Stomach (tissue), 4 donors: Measurements from ENCODE around the gene KCNJ15.

Experiments
- POLR2A ChIP-seq, 4 donors: fragments of 450-650 bp; IDR thresholded peaks; one replicate each; pipeline ENCODE4 v1.6.1; 2016; ENCODE audit warnings: antibody characterized with exemption in 4 of 4, control low read depth in 2 of 4, mild to moderate bottlenecking in 1 of 4, moderate library complexity in 1 of 4
- POLR2AphosphoS5 ChIP-seq, 3 donors: sonication (generic); formaldehyde crosslinking; IDR thresholded peaks; one replicate each; pipeline ENCODE4 v1.6.1; 2016; ENCODE audit warnings: antibody characterized with exemption in 3 of 3
- TF ChIP-seq, protein P1 (sequence below), 7 experiments: fragments of 450-650 bp in 4 of 7; fragments of 200-600 bp in 3 of 7; sonication (generic) in 3 of 7; IDR thresholded peaks; one replicate each; pipeline ENCODE4 v1.5.1; 2016 to 2019; ENCODE audit warnings: antibody characterized with exemption in 7 of 7, control low read depth in 2 of 7, mild to moderate bottlenecking in 1 of 7

DNA sequence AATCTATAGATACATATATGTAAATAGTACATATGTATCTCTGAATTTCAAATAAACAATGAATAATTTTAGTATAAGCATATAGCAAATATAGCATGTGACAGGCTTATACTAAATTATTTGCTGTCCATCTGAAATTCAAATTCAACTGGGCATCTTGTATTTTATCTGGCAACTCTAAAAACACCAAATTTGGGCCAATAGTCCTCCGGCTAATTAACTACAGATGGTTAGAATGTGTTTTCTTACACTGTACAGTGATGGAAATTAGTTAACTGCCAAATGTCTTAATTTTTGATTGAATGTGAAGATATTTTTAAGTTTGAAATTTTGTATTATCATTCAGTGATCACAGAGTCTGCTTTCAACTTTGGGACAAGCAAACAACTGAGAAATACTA, 30.7 kb downstream of the KCNJ15 start:
- TF ChIP-seq POLR2A (IDR thresholded peaks at IDR 0.05) (no peak), POLR2AphosphoS5 (IDR thresholded peaks at IDR 0.05) (no peak)
- TF ChIP-seq, protein P1, sequence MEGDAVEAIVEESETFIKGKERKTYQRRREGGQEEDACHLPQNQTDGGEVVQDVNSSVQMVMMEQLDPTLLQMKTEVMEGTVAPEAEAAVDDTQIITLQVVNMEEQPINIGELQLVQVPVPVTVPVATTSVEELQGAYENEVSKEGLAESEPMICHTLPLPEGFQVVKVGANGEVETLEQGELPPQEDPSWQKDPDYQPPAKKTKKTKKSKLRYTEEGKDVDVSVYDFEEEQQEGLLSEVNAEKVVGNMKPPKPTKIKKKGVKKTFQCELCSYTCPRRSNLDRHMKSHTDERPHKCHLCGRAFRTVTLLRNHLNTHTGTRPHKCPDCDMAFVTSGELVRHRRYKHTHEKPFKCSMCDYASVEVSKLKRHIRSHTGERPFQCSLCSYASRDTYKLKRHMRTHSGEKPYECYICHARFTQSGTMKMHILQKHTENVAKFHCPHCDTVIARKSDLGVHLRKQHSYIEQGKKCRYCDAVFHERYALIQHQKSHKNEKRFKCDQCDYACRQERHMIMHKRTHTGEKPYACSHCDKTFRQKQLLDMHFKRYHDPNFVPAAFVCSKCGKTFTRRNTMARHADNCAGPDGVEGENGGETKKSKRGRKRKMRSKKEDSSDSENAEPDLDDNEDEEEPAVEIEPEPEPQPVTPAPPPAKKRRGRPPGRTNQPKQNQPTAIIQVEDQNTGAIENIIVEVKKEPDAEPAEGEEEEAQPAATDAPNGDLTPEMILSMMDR (IDR thresholded peaks at IDR 0.05), result no peak
